MM.1S (cell line): ENCODE data around the gene UGGT2.

Source experiments
- CTCF ChIP-seq: fragments of 300-600 bp; sonication (generic); IDR thresholded peaks from 2 replicates; pipeline ENCODE4 v1.5.1; 2016; ENCODE audit warnings: antibody characterized with exemption, low read length, mixed read lengths
- EZH2 ChIP-seq: fragments of 300-600 bp; sonication (generic); optimal IDR thresholded peaks from 2 replicates; pipeline ENCODE3; 2017; ENCODE audit warnings: low read depth, mild to moderate bottlenecking, antibody characterized with exemption, low read length, mixed read lengths
- EZH2phosphoT487 ChIP-seq: fragments of 300-600 bp; sonication (generic); IDR thresholded peaks from 2 replicates; pipeline ENCODE4 v1.6.1; 2018; ENCODE audit warnings: antibody characterized with exemption, low read length

DNA sequence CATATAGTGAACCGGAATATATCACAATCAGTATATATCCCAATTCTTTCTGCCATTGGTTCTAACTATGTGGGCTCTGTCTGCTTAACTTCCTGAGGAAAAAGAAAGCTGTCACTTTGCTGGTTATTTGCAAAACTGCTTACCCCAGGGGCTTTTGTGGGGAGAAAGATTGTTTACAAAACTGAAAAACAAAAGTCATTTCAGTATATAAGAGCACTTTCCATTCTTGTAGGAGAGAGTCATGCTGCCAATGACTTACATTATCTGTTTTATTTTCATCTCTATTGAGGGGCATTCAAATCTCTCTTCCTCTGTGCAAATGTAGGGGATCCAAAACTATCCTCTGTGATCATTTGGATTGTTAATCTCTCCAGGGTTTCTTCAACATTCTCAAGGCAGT is 33.5 kb upstream of the UGGT2 start:
- TF ChIP-seq CTCF (no peak), EZH2phosphoT487 (no peak), EZH2 (no peak)
